ENCODE results near the gene CERS2. TPM values are rescaled to one million over a fixed set of nuclear protein-coding genes. Genes with fewer than 3 reads are reported as not detected.
A peak's percentile ranks its signal among the peaks of the same experiment; 100 is the strongest.

Gene CERS2
- total and polyA plus RNA-seq, 2 of the 4 experiments (the other 2 are of a cell fraction), result 118 to 127 TPM

GRCh38 chr1:151006327-151007052 lies 31.9 kb upstream of the CERS2 start, which contains the start of gene MINDY1 (continued):
- TF ChIP-seq, protein P1, sequence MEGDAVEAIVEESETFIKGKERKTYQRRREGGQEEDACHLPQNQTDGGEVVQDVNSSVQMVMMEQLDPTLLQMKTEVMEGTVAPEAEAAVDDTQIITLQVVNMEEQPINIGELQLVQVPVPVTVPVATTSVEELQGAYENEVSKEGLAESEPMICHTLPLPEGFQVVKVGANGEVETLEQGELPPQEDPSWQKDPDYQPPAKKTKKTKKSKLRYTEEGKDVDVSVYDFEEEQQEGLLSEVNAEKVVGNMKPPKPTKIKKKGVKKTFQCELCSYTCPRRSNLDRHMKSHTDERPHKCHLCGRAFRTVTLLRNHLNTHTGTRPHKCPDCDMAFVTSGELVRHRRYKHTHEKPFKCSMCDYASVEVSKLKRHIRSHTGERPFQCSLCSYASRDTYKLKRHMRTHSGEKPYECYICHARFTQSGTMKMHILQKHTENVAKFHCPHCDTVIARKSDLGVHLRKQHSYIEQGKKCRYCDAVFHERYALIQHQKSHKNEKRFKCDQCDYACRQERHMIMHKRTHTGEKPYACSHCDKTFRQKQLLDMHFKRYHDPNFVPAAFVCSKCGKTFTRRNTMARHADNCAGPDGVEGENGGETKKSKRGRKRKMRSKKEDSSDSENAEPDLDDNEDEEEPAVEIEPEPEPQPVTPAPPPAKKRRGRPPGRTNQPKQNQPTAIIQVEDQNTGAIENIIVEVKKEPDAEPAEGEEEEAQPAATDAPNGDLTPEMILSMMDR (conservative IDR thresholded peaks at IDR 0.05; ENCODE audit: low read depth, low read length), result peak; percentile 67
- peak; percentile 40 for TF ChIP-seq SMC3 (IDR thresholded peaks at IDR 0.05; ENCODE audit: low read depth, low read length)
